ENCODE data around the gene CFAP77. TPM values are rescaled to one million over a fixed set of nuclear protein-coding genes. Genes with fewer than 3 reads are reported as not detected.

CFAP77 gene
- total and polyA plus RNA-seq, 9 of the 15 experiments (the other 6 are each of a cell fraction or from before 2014, with no cell fraction given) = not detected

GRCh38 chr9:132543251-132543650 is 133.2 kb downstream of the CFAP77 start:
- in situ Hi-C loops (cut with MboI) = no loop called here
- POLR2A ChIA-PET = no interaction called here

More at GRCh38 chr9:132543251-132543650, 133.2 kb downstream of the CFAP77 start:
- no peak overlapping the region for H2AFZ ChIP-seq (ENCODE audit: low read depth, low read length)
- H3K9ac ChIP-seq (ENCODE audit: insufficient read depth in 1 of 2, low read depth in 2 of 2, low read length in 2 of 2) = no peak overlapping the region
- no peaks in the 10 kb centered on the region for H3K79me2 ChIP-seq (ENCODE audit: control insufficient read depth, insufficient read depth, low read length)
- H3K27ac ChIP-seq (ENCODE audit: extremely low read depth, low read depth, low read length) = no peak overlapping the region
- H3K4me2 ChIP-seq (ENCODE audit: insufficient read depth, low read length) = no peak overlapping the region
- DNase-seq (ENCODE audit: extremely low read depth in 1 of 4, low spot score in 3 of 4) = no peak
- TF ChIP-seq ETV5 (CRISPR knock-in tag; IDR thresholded peaks at IDR 0.05; ENCODE audit: low read depth) (no peak), POLR2G (IDR thresholded peaks at IDR 0.05; ENCODE audit: low read depth, low read length) (no peak), ZKSCAN1 (IDR thresholded peaks at IDR 0.05; ENCODE audit: low read depth, low read length) (no peak), ARID3A (IDR thresholded peaks at IDR 0.05; ENCODE audit: borderline replicate concordance, low read depth, low read length) (no peak), BRF2 (IDR thresholded peaks at IDR 0.05; ENCODE audit: borderline replicate concordance, insufficient read depth, insufficient read length) (no peak), HEY1 (CRISPR knock-in tag; IDR thresholded peaks at IDR 0.05; ENCODE audit: borderline replicate concordance) (no peak), KDM2B (CRISPR knock-in tag; IDR thresholded peaks at IDR 0.05) (no peak), CHAMP1 (IDR thresholded peaks at IDR 0.05) (no peak), ZBTB8A (IDR thresholded peaks at IDR 0.05; ENCODE audit: partially characterized antibody) (no peak), PCBP1 (IDR thresholded peaks at IDR 0.05; ENCODE audit: low read depth, low read length, poor library complexity, severe bottlenecking) (no peak), ZNF589 (CRISPR knock-in tag; IDR thresholded peaks at IDR 0.05; ENCODE audit: low read depth) (no peak), SAFB2 (IDR thresholded peaks at IDR 0.05; ENCODE audit: borderline replicate concordance, low read depth, low read length, severe bottlenecking) (no peak), CREBBP (IDR thresholded peaks at IDR 0.05; ENCODE audit: low read depth, low read length) (no peak), SMAD2 (IDR thresholded peaks at IDR 0.05; ENCODE audit: low read depth, low read length) (no peak), NR2C1 (IDR thresholded peaks at IDR 0.05) (no peak), NR2C1 (tag; IDR thresholded peaks at IDR 0.05) (no peak)
- WGBS (ENCODE audit: insufficient coverage, low coverage, missing lambda C conversion rate) = 7% methylated on average over 4 of the region's 4 CpGs
- FAIRE-seq = no peak
- no peak for ATAC-seq
- H3K4me3 ChIP-seq = no peak overlapping the region
- H4K20me1 ChIP-seq (replicated peaks; ENCODE audit: control insufficient read depth, insufficient read depth, low read length) = peaks cover 20% of the 10 kb centered on the region
- no peaks in the 10 kb centered on the region for H3K36me3 ChIP-seq (ENCODE audit: control insufficient read depth, insufficient read depth, low read length)
- intact Hi-C loops (cut with micrococcal nuclease) = no loop called here
- peaks cover 0 to 17% of the 10 kb centered on the region in 2 experiments; a peak in 2 of 5 replicates for H3K4me1 ChIP-seq (replicated peaks in 1 of 2; ENCODE audit: control insufficient read depth in 2 of 2, insufficient read depth in 2 of 2, low read length in 2 of 2)
- H3K27me3 ChIP-seq (ENCODE audit: control insufficient read depth in 2 of 2, insufficient read depth in 2 of 2, low read length in 2 of 2) = peaks cover 42 to 90% of the 10 kb centered on the region in 2 experiments
- BruUV-seq (replicated peaks) = no TSS peak
- no peaks in the 10 kb centered on the region for H3K9me3 ChIP-seq (replicated peaks; ENCODE audit: control insufficient read depth, insufficient read depth, low read depth, low read length)
- H3K9me1 ChIP-seq (ENCODE audit: control insufficient read depth, insufficient read depth, low read length) = no peaks in the 10 kb centered on the region
- CTCF ChIA-PET (ENCODE audit: low intra/inter-chr PET ratio) = no interaction called here

All from K562 (cell line).